Hematopoietic multipotent progenitor cell treated with erythropoietin and hydrocortisone succinate and interleukin-3 and kit ligand, for 15 days (in vitro differentiated cells): ENCODE measurements around the gene LAMA5.
A peak's percentile ranks its signal among the peaks of the same experiment; 100 is the strongest.

Experiments
- DNase-seq: peaks from one replicate; pipeline ENCODE4 v3.0.0-alpha.2; 2015; ENCODE audit warnings: low spot score

LAMA5 gene, protein sequence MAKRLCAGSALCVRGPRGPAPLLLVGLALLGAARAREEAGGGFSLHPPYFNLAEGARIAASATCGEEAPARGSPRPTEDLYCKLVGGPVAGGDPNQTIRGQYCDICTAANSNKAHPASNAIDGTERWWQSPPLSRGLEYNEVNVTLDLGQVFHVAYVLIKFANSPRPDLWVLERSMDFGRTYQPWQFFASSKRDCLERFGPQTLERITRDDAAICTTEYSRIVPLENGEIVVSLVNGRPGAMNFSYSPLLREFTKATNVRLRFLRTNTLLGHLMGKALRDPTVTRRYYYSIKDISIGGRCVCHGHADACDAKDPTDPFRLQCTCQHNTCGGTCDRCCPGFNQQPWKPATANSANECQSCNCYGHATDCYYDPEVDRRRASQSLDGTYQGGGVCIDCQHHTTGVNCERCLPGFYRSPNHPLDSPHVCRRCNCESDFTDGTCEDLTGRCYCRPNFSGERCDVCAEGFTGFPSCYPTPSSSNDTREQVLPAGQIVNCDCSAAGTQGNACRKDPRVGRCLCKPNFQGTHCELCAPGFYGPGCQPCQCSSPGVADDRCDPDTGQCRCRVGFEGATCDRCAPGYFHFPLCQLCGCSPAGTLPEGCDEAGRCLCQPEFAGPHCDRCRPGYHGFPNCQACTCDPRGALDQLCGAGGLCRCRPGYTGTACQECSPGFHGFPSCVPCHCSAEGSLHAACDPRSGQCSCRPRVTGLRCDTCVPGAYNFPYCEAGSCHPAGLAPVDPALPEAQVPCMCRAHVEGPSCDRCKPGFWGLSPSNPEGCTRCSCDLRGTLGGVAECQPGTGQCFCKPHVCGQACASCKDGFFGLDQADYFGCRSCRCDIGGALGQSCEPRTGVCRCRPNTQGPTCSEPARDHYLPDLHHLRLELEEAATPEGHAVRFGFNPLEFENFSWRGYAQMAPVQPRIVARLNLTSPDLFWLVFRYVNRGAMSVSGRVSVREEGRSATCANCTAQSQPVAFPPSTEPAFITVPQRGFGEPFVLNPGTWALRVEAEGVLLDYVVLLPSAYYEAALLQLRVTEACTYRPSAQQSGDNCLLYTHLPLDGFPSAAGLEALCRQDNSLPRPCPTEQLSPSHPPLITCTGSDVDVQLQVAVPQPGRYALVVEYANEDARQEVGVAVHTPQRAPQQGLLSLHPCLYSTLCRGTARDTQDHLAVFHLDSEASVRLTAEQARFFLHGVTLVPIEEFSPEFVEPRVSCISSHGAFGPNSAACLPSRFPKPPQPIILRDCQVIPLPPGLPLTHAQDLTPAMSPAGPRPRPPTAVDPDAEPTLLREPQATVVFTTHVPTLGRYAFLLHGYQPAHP (N-terminal part only)

DNA sequence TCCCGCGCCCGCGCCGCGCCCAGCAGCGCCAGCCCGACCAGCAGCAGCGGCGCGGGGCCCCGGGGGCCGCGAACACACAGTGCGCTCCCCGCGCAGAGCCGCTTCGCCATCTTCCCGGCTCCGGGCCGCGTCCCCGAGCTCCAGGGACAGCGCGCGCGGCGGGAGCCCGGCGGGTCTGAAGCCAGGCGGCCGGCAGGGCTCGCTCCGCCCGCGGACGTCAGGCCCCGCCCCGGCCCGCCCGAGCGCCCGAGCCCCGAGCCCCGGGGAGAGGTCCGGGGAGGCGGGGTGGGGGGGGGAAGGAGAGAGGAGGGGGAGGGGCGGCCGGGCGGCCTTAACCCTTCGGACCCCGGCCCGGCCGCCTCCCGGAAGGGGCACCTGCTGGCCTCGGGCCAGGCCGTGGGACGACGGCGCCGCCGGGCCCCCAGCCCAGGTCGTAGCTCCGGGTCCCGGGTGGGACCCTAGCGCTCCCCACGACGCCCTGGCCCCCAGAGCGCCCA is at the start of gene LAMA5:
Gene LAMA5 (minus strand): TSS at position 177 of the 497 bp plus-strand sequence. CDS start 67 bp downstream, at position 110.
- DNase-seq: peak; percentile 43

DNA sequence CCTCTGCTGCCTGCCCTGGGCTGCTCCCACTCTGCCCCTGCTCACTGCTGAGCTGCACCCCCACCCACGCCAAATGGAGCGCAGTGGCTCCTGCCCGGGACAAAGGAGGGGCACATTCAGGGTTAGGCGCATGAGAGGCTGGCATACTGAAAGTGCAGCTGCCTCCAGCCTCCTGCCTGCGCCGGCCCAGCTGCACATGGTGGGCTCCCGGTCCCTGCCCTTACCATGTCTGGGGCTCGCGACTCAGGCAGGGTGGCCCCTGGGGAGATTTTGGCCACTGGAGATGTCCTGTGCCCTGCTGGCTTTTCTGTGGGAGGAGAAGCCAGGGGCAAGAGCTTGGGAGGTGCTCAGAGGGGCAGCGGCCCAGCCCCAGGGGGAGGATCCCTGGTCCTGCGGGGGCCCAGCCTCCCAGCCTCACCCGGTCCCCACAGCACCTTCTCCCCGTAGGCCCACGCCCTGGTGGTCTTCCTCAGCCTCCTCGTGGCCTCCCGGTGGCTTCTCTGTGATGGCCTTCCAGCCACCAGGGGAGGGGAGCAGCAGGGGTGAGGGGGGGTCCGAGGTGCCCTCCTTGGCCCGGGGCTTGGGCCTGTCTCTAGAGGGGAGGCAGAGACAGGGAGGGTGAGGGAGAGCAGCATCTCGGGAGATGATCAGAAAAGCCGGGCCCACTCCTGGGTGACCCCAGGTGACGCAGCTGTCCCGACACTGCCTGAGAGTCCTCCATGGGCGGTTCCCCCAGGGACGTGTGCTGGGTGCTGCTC is 48.4 kb upstream of the LAMA5 start:
- DNase-seq: no peak

DNA sequence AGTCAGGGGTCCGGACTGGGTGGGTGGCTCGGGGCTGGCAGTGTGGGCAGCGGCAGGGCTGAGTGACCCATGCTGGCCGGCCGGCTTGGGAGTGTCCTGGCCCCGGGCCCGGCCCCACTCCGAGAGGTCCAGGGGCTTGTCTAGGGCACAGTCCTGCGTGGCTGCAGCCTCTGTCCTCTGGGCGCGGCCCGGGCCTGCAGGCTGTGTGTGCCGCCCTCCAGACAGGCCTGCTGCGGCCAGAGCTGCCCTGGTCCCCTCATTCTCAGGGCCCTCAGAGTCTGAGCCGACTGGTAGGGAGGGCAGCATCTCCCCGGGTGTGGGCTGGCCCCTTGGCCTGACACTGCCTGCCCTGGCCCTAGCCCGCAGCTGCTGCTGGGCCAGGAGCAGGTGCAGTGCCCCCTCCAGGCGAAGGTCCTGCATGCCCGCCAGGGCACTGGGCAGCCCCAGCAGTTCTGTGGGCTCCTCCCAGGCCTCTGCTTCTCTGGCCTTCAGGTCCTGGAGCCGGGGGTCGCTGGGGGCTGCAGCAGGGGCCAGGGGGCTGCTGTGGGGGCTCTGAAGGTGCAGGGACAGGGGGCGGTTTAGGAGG is 46.9 kb upstream of the LAMA5 start:
- no peak for DNase-seq

DNA sequence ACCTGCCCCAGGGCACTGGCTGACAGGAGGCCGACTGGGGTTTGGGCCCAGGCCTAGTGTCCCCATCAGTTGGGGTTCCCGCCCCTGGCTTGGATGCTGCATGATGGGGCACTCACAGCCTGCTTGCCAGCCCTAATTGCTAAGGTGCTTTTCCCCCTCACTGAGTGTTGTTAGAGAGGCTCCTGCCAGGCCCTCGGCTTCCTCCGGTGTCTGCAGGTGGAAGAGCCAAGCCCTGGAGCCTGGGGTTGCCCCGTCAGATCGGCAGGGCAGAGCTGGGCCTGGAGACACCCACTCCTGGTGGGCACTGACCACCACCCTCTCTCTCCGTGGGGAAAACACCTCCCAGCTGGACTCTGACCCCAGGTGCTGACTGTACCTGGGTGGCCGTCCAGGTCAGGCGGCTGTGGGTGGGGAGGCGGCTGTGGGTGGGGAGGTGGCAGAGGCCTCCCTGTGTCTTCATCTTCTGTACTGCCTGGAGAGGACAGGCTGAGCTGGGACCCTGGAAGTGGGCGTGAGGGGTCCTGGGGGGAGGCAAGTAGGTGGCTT is 46.0 kb upstream of the LAMA5 start:
- no peak for DNase-seq

DNA sequence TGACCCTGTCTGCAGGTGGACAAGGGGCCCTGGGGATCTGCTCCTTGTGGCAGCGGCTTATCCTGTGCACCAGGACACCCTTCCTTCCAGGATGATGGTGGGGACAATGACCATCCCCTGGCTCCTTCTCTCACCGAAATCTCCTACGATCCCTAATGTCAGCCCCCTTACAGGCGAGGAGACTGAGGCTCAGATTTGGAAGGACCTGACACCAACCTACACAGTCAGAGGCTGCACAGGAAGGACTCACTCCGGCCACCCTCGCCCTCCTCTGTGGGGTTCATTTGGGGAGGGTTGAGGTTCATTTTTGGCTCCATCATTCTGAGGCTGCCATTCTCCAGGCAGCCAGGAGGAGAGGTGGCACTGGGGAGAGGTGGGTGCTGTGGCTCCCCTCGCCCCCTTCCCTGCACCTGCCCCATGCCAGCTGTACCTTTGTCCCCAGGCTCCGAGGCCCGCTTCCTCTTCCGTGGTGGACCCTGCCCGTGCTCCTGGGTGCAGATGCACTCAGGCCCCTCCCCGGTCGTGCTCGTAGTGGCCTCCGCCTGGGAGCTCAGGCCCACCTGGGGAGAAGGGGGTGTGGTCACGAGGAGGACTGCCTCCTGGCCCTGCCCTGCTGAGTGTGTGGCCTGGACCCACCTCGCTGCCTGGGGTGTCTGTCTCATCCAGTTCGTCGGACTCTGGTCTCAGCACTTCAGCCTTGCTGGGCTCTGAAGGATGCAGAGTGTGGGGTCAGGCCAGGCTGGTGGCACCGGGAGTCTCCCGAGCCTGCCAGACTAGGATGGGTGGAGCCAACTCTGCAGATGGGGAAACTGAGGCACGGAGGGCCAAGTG is 45.3 kb upstream of the LAMA5 start:
- no peak for DNase-seq

DNA sequence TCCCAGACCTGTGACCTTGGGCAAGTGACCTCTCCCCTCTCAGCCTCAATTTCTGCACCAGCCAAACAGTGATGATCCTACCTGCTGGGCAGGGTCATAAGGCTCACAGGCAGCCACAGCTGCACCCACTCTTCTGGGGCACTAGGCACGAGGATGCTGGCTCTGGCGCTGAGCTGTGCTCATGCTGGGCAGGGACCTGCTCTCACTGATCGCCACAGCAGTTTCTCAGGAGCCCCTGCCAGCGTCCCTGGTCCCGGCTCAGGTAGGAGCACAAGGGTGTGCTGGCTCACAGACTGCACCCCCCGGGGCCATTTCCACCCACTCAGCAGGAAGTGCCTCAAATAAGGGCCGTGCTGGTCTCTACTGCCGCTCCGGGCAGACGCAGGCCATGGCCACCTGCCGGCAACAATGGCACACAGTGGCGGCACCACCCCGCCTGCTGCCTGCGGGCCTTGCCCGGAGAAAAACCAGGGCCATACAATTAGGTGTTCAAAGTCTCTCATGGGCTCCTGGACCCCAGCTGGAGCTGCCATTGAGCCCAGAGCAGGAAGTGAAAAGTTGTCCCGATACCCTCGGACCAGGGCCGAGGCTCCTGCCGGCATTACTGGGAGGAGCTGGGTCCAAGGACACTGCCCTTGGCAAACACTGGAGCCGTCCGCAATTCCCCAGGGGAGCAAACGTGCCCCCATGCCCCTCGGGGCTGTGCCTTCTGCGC is 44.5 kb upstream of the LAMA5 start:
- no peak for DNase-seq

DNA sequence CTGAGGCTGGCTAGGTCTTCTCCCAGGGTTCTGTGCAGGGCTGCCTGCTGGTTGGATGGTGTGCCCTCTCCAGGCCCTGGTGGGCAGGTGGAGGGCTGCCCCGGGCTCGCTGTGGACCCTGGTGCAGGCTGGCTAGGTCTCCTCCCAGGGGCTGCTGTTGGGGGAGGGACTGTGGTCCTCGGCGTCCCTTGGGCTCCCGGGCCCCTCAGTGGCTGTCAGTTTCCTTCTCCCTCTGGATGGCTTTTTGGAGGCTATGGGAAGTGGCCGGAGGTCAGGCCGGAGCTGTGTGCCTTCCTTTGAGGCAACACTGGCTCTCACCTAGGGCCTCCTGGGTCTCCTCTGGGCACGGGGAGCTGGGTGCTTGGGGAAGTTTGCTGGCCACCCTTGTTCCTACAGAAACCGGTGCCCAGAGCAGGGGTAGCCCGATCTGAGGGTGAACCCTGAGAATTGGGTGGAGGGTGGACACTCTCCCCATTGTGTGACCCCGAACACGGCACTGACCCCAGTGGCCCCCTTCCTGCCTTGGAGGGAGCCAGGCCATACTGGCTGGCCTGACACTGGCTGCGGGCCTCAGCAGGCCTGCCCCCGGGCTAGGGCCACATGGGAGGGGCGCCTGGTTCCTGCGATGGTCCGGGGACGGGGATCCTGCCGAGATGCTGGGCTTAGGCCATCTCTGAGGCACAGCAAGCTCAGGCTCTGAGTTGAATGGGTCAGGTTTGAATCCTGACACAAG is 43.8 kb upstream of the LAMA5 start:
- DNase-seq: no peak

DNA sequence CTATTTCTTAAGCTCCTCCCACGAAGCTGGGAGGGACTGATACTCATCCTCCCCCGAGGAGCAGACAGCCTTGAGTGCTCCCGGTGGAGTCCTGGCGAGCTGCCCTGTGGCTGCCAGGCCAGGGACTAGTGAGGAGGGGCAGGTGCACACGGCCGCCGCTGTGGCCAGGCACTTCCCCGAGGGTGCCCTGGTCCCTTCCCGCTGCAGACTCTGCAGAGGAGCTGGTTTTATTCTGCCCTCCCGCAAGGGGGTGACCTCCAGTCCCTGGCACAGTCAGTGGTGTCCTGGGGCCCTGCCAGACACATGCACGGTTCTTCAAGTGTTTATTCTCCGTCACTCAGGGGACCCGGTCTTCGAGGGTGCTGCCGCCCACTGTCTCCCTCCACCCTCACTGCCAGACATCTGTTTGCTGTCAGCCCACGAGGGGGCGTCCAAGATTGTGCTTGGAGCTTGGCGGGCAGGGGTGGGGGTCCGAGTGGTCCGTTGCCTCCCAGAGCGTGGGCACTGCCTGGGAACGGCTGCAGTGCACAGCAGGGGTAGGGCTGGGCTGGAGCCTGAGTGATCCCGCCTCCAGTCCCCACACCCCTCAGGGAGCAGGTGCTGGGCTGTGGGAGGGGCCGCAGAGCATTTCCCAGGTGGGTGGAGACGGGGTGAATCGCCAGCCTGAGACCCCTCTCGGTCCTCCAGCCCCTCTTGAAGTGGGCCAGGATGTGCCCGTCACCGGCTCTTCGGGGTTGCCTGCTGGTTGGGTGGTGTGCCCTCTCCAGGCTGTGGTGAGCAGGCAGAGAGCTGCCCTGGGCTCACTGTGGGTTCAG is 43.0 kb upstream of the LAMA5 start:
- DNase-seq: peak; percentile 66

DNA sequence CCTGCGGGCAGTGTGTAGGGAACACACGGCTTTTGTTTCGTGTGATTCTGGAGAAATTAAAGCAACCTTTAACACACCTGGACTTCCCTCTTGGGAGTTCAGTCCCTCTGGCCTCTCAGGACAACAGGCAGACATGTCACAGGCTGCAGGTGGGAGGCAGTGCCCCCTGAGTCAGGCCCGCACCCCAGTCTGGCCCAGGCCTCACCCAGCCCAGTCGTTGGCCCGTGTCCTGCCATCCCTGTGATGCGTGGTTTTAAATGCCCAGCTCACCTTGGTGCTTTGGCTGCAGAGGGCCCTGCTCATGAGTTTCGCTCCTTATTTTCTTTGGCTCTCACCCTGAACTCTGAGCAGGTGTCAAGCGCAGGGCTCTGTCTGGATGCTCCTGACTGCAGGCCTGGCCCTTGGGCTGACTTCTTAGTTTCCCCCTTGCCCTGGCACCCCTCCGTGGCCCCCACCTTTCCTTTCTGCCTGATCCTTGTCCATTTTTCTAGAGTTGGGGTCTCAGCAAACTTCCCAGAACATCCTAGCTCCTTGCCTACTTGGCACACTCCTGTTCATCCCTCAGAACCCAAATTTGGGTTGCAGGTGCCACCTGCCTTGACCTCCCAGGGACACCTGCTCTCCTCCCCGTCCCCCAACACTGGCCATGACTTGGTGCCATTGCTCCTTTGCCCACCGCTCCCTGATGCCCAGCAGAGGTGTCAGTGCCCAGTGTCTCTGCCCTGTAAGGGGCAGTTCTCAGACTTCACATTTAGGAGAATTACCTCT is 42.2 kb upstream of the LAMA5 start:
- DNase-seq: no peak

DNA sequence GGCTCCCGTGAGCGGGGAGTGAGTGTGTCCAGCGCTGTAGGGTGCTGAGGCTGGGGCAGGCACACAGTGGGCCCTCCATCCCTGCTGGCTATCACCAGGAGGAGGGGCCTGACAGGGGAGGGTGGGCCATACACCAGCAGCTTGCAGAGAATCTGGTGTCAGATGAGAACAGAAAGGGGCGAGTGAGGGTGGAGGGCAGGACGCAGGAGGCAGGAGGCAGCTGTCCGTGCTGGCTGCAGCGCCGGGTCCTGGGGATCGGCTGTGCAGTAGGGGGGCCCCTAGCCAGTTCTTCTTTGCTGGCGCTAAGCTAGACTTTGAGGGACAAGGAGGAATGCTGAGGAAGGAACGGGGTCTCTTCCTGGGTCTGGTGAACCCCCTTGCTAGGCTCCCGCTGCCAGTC is 41.5 kb upstream of the LAMA5 start:
- DNase-seq: no peak

DNA sequence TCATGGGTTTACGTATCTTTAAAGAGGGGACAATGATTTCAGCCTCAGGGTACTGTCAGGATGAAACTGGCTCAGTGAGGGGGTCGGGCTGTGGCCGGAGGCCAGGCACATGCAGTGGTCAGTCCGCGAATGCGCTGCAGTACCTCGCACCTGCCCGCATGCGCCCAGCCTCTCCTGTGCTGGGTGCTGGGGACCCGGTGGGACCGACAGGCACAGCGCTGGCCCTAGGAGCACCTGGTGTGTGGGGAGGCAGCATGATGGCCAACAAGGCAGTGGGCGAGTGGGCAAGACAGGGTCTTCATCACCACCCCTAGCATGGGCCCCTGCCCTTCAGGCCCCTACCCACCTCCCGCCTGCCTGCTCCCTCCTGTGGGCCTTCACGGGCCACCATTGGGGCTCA is 40.9 kb upstream of the LAMA5 start:
- DNase-seq: no peak

DNA sequence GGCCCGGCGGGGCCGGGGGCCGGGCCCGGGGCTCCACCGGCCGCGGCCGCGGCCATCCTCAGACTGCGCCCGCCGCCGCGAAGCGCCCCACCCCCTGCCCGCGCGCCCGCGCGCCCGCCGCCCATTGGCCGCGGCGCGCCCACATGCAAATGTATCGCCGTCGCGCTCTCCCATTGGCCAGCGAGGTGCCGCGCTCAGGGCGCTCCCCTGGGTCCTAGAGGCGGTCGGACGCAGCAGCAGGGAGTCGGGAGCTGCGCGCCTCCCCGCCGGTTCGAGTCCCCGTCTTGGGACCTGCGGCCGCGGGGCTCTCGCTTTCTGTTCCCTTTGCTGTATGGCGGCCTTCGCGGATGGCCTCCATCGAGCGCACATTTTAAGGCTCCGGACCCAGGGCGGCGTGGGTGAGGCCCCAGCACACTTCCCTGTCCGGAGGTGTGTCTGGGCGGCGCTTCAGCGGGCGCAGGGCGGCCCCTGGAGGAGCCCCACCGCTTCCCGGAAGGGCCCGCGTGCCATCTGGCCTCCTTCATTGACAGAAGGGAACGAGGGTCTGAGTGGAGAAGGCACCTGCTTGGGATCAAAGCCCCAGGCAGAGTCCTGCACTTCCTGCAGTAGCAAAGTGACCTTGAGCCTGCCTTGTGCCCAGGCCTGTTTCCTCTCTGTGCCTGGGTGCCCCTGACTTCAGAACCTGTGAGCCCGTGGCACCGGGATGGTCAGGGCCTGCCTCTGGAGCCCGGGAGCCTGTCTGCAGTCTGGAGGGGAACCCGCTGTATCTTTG is 40.3 kb upstream of the LAMA5 start, which contains the start of gene CABLES2:
Gene CABLES2 (minus strand): TSS at position 65 of the 772 bp plus-strand sequence. CDS start 9 bp downstream, at position 56.
- peak; percentile 94 for DNase-seq

DNA sequence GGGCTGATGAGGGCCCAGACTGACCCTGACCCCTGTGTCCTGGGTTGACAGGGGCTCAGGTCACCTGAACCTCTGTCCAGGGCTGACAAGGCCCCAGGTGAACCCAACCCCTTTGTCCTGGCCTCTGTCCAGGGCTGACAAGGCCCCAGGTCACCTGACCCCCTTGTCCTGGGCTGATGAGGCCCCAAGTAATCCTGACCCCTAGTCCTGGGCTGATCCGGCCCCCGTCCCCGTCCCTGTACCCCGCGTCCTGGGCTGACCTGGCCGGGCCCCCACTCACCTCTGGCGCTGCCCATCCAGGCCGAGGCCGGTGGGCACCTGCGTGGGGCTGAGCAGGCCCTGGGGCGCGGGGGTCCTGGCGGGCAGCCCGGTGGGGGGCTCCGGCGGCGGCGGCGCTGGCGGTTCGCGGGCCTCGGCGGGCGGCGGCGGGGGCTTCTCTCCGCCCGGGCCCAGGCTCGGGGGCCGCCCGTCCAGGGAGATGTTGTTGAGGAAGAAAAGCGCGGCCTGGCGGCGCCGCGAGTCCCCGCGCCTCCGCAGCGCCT is 39.6 kb upstream of the LAMA5 start:
- DNase-seq: no peak

DNA sequence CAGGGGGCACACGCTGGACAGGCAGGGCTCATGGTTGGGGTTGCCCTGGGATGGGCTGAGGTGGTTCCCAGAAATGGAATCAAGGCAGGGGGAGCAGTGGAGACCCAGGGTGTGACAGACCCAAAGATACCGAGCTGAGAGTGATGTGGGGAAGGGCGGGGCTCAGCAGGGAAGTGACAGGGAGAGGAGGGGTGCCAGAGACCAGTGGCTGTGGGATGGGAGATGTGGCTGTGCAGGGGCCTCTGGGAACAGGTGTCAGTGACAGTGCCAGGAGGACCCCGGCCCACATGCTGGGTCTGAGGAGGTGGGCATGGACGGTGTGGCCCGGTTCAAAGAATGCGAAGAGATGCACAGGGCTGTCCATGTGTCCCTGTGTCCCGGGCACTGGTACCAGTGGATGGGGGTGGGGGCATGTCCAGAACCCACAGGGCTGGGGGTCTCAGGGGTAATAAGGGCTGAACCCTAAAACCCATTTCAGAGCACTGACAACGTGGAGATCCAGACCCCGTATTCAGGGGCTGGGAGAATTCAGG is 38.9 kb upstream of the LAMA5 start:
- no peak for DNase-seq
